H9 (cell line): ENCODE data around the gene ATOX1. TPM values are rescaled to one million over a fixed set of nuclear protein-coding genes. Genes with fewer than 3 reads are reported as not detected.

Experiments
- DNase-seq: peaks from one replicate; pipeline ENCODE4 v3.0.0-alpha.2; 2017
- H2AFZ ChIP-seq: one replicate; pipeline ENCODE4 v1.6.1; 2013; ENCODE audit warnings: mild to moderate bottlenecking, low read length, control low read depth, moderate library complexity
- H2AK5ac ChIP-seq: 2 replicates; pipeline ENCODE4 v1.6.1; 2013; ENCODE audit warnings: low read length, control low read depth, mixed read lengths; ENCODE audit not compliant: insufficient read length
- H2BK120ac ChIP-seq: one replicate; pipeline ENCODE4 v1.6.1; 2013; ENCODE audit warnings: low read depth, mild to moderate bottlenecking, low read length, control low read depth, inconsistent platforms; ENCODE audit not compliant: poor library complexity, severe bottlenecking
- H2BK12ac ChIP-seq: 2 replicates; pipeline ENCODE4 v1.6.1; 2013; ENCODE audit warnings: low read length, control low read depth, mixed read lengths, low read depth; ENCODE audit not compliant: insufficient read length
- H2BK15ac ChIP-seq: 2 replicates; pipeline ENCODE4 v1.6.1; 2013; ENCODE audit warnings: low read depth, low read length, control low read depth
- H2BK20ac ChIP-seq: one replicate; pipeline ENCODE4 v1.6.1; 2013; ENCODE audit warnings: low read depth, mild to moderate bottlenecking, low read length, control low read depth, inconsistent platforms; ENCODE audit not compliant: poor library complexity, severe bottlenecking
- H2BK5ac ChIP-seq: 2 replicates; pipeline ENCODE4 v1.6.1; 2013; ENCODE audit warnings: low read length, control low read depth, mixed read lengths; ENCODE audit not compliant: insufficient read length
- H3K14ac ChIP-seq: 2 replicates; pipeline ENCODE4 v1.6.1; 2013; ENCODE audit warnings: low read length, control low read depth; ENCODE audit not compliant: insufficient read depth
- H3K18ac ChIP-seq: 2 replicates; pipeline ENCODE4 v1.6.1; 2013; ENCODE audit warnings: low read depth, mild to moderate bottlenecking, mixed read lengths, low read length, control low read depth; ENCODE audit not compliant: insufficient read length
- H3K23ac ChIP-seq: 2 replicates; pipeline ENCODE4 v1.6.1; 2013; ENCODE audit warnings: low read length, control low read depth, mixed read lengths, low read depth; ENCODE audit not compliant: insufficient read length
- H3K23me2 ChIP-seq: 2 replicates; pipeline ENCODE4 v1.6.1; 2013; ENCODE audit warnings: low read depth, mild to moderate bottlenecking, mixed read lengths, low read length, control low read depth; ENCODE audit not compliant: insufficient read length, poor library complexity, severe bottlenecking
- H3K27ac ChIP-seq: 2 replicates; pipeline ENCODE4 v1.5.1; 2013; ENCODE audit warnings: low read length, control low read depth, mixed read lengths, low read depth; ENCODE audit not compliant: insufficient read length
- H3K27me3 ChIP-seq: 2 replicates; pipeline ENCODE4 v1.6.1; 2013; ENCODE audit warnings: low read length, control low read depth, inconsistent platforms; ENCODE audit not compliant: insufficient read depth
- H3K4ac ChIP-seq: 2 replicates; pipeline ENCODE4 v1.6.1; 2013; ENCODE audit warnings: low read depth, mild to moderate bottlenecking, control low read depth, inconsistent platforms, low read length, moderate library complexity
- H3K4me1 ChIP-seq: 2 replicates; pipeline ENCODE4 v1.6.1; 2013; ENCODE audit warnings: low read length, control low read depth, inconsistent platforms; ENCODE audit not compliant: insufficient read depth
- H3K4me2 ChIP-seq: 2 replicates; pipeline ENCODE4 v1.6.1; 2013; ENCODE audit warnings: low read length, control low read depth, mixed read lengths; ENCODE audit not compliant: insufficient read length, insufficient read depth
- H3K56ac ChIP-seq: 2 replicates; pipeline ENCODE4 v1.6.1; 2013; ENCODE audit warnings: low read depth, mild to moderate bottlenecking, mixed read lengths, low read length, control low read depth; ENCODE audit not compliant: insufficient read length
- H3K79me1 ChIP-seq: 2 replicates; pipeline ENCODE4 v1.6.1; 2013; ENCODE audit warnings: low read depth, mild to moderate bottlenecking, moderate library complexity, low read length, control low read depth, inconsistent platforms; ENCODE audit not compliant: insufficient read depth, poor library complexity, severe bottlenecking
- H3K79me2 ChIP-seq: 2 replicates; pipeline ENCODE4 v1.6.1; 2013; ENCODE audit warnings: low read length, control low read depth, inconsistent platforms; ENCODE audit not compliant: insufficient read depth
- H3K9ac ChIP-seq: 2 replicates; pipeline ENCODE4 v1.6.1; 2013; ENCODE audit warnings: low read length, control low read depth, mixed read lengths; ENCODE audit not compliant: insufficient read length; ENCODE audit errors: extremely low read depth
- H3K9me3 ChIP-seq: one replicate; pipeline ENCODE4 v1.6.1; 2013; ENCODE audit warnings: low read depth, low read length, inconsistent platforms; ENCODE audit not compliant: control insufficient read depth
- H3T11ph ChIP-seq: one replicate; pipeline ENCODE4 v1.6.1; 2013; ENCODE audit warnings: mild to moderate bottlenecking, low read length, control low read depth, inconsistent platforms
- H4K20me1 ChIP-seq: one replicate; pipeline ENCODE4 v1.6.1; 2013; ENCODE audit not compliant: control insufficient read depth, insufficient read length, insufficient read depth
- H4K5ac ChIP-seq: 2 replicates; pipeline ENCODE4 v1.6.1; 2013; ENCODE audit warnings: low read depth, mild to moderate bottlenecking, mixed read lengths, low read length, control low read depth; ENCODE audit not compliant: insufficient read length
- H4K8ac ChIP-seq: replicated peaks from 2 replicates; pipeline ENCODE4 v1.6.1; 2013; ENCODE audit warnings: low read length, control low read depth, mixed read lengths, low read depth; ENCODE audit not compliant: insufficient read length
- H4K91ac ChIP-seq: 2 replicates; pipeline ENCODE4 v1.6.1; 2013; ENCODE audit warnings: low read depth, mild to moderate bottlenecking, moderate library complexity, mixed read lengths, low read length, control low read depth; ENCODE audit not compliant: insufficient read length
- H3K27ac Mint-ChIP-seq, 3 experiments: 2 replicates in 2 of 3; 3 replicates in 1 of 3; pipeline ENCODE4 v1.8.0; 2020 to 2021; ENCODE audit warnings: mixed read lengths in 3 of 3, mild to moderate bottlenecking in 1 of 3, moderate library complexity in 1 of 3
- H3K27me3 Mint-ChIP-seq: 2 replicates; pipeline ENCODE4 v1.8.0; 2021; ENCODE audit warnings: low read depth, mild to moderate bottlenecking, moderate library complexity, mixed read lengths
- H3K36me3 Mint-ChIP-seq, 3 experiments: 2 replicates in 2 of 3; 3 replicates in 1 of 3; pipeline ENCODE4 v1.8.0; 2020 to 2021; ENCODE audit warnings: low read depth in 3 of 3, mixed read lengths in 3 of 3; ENCODE audit not compliant: insufficient read depth in 1 of 3
- H3K4me1 Mint-ChIP-seq, 2 experiments: 2 replicates each; pipeline ENCODE4 v1.8.0; 2020; ENCODE audit warnings: mixed read lengths in 2 of 2
- H3K4me3 Mint-ChIP-seq, 2 experiments: 2 replicates in 1 of 2; 3 replicates in 1 of 2; pipeline ENCODE4 v1.8.0; 2020 to 2021; ENCODE audit warnings: mild to moderate bottlenecking in 2 of 2, mixed read lengths in 2 of 2, moderate library complexity in 1 of 2
- H3K9me3 Mint-ChIP-seq, 2 experiments: 2 replicates in 1 of 2; 3 replicates in 1 of 2; pipeline ENCODE4 v1.8.0; 2020; ENCODE audit warnings: mild to moderate bottlenecking in 2 of 2, mixed read lengths in 2 of 2, moderate library complexity in 1 of 2
- WGBS: extraction: QIAGEN DNeasy Blood & Tissue Kit; methylation state at CpG from one replicate; pipeline ENCODE4 v1.1.7; 2013; ENCODE audit warnings: missing lambda C conversion rate, low lambda C conversion rate, mixed read lengths; ENCODE audit not compliant: insufficient read length; ENCODE audit errors: extremely low coverage; 5-methylcytosine and 5-hydroxymethylcytosine counted together
- total RNA-seq: library from RNA; stranded (reverse); gene quantifications from 2 replicates; pipeline ENCODE4 v1.2.1, GENCODE V29; 2021
- TF ChIP-seq, protein P1 (sequence below): fragments of 200-600 bp; sonication (generic); conservative IDR thresholded peaks from 3 replicates; pipeline ENCODE4 v1.8.0; 2021; ENCODE audit warnings: antibody characterized with exemption, mild to moderate bottlenecking

ATOX1 gene
- total RNA-seq, 1 experiment from 2014 or later = 75.0 TPM

DNA sequence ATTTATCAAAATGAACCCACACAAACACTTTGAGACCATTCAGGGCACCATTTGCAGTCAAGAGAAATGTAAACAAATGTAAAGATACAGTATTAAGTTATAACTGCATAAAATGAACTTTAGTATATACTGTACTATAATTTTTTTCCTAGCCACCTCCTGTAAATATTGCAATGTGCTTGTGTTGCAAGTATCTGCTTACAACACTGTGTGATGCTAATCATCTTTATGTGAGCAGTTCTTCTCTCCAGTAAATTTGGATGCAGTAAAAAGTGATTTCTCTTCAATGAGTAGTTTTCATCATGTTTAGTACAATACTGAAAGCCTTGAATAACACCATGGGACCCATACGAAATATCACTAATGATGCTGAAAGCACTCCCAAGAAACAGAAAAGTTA lies 22.8 kb upstream of the ATOX1 start:
- TF ChIP-seq, protein P1, sequence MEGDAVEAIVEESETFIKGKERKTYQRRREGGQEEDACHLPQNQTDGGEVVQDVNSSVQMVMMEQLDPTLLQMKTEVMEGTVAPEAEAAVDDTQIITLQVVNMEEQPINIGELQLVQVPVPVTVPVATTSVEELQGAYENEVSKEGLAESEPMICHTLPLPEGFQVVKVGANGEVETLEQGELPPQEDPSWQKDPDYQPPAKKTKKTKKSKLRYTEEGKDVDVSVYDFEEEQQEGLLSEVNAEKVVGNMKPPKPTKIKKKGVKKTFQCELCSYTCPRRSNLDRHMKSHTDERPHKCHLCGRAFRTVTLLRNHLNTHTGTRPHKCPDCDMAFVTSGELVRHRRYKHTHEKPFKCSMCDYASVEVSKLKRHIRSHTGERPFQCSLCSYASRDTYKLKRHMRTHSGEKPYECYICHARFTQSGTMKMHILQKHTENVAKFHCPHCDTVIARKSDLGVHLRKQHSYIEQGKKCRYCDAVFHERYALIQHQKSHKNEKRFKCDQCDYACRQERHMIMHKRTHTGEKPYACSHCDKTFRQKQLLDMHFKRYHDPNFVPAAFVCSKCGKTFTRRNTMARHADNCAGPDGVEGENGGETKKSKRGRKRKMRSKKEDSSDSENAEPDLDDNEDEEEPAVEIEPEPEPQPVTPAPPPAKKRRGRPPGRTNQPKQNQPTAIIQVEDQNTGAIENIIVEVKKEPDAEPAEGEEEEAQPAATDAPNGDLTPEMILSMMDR = no peak

More for the DNA sequence above, 22.8 kb upstream of the ATOX1 start:
- H4K5ac ChIP-seq = no peak overlapping the region
- H3K23me2 ChIP-seq = no peaks in the 10 kb centered on the region
- H3K23ac ChIP-seq = no peak overlapping the region
- H3K79me2 ChIP-seq = peaks cover 82% of the 10 kb centered on the region
- H3K56ac ChIP-seq = no peak overlapping the region
- peaks cover 3% of the 10 kb centered on the region for H3K79me1 ChIP-seq
- no peak overlapping the region for H2BK5ac ChIP-seq
- H2AFZ ChIP-seq = no peak overlapping the region
- Mint-ChIP-seq H3K27ac (no peak overlapping the region), H3K36me3 (peaks cover 13 to 40% (median 31%) of the 10 kb centered on the region in 3 experiments; a peak in 6 of 7 replicates), H3K27me3 (no peaks in the 10 kb centered on the region), H3K4me1 (peaks cover 57 to 60% of the 10 kb centered on the region in 2 experiments), H3K9me3 (no peaks in the 10 kb centered on the region), H3K4me3 (no peak overlapping the region)
- no peak overlapping the region for H2BK15ac ChIP-seq
- H3T11ph ChIP-seq = no peak overlapping the region
- H3K4me2 ChIP-seq = no peak overlapping the region
- H2BK12ac ChIP-seq = no peak overlapping the region
- H3K9ac ChIP-seq = no peak overlapping the region
- no CpG with 5 or more reads among the region's 1 CpG for WGBS
- no peak overlapping the region for H4K91ac ChIP-seq
- no peaks in the 10 kb centered on the region for H4K20me1 ChIP-seq
- H3K4ac ChIP-seq = no peak overlapping the region
- no peaks in the 10 kb centered on the region for H3K27me3 ChIP-seq
- H4K8ac ChIP-seq = no peak overlapping the region
- H3K18ac ChIP-seq = no peak overlapping the region
- H2AK5ac ChIP-seq = no peak overlapping the region
- H3K27ac ChIP-seq = no peak overlapping the region
- H3K9me3 ChIP-seq = no peaks in the 10 kb centered on the region
- no peaks in the 10 kb centered on the region; the same call in 1 of the 2 replicates for H3K4me1 ChIP-seq
- no peak overlapping the region for H2BK20ac ChIP-seq
- no peak for DNase-seq
- no peak overlapping the region for H3K14ac ChIP-seq
- no peak overlapping the region for H2BK120ac ChIP-seq
